GM18502 (cell line): Measurements from ENCODE around the gene HDAC7.

Experiments
- ATAC-seq: cut with Tn5 transposase; IDR thresholded peaks from one replicate; pipeline ENCODE4 v1.9.1; 2021; ENCODE audit warnings: mild to moderate bottlenecking; ENCODE audit not compliant: unreplicated experiment, poor library complexity

HDAC7 gene

GRCh38 chr12:47739297-47739696 lies 80.4 kb downstream of the HDAC7 start:
- ATAC-seq, result no peak

DNA sequence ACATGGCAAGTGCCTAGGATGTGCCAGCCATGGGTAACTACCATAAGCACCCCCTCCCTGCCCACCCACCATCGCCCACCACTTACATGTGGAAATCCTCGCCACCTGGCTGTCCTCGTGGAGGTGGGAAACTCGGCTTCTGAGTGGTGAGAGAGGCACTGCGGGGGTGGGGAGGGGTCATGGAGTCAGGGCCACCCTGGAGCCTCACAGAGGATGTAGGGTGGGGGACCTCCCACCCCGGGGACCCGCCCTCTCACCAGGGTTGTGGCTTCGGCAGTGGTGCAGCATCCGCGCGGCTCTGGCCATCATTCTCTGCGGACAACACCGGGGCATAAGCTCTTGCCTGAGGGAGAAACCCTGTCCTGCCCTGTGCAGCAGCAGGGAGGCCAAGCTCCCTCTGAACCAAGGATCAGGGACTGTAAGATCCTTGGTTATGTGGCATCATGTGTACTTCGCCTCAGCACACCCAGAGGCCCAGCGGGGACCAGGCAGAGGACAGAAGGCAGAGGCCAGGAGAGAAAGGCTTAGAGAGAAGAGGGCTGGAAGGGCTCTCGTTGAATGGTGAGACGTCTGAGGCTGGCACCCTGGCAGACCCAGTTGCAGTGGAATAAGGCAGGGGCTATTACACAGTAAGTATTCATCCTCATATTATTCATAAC lies 81.6 kb downstream of the HDAC7 start:
- ATAC-seq, result no peak

- no peak for ATAC-seq
These were observed 82.6 kb downstream of the HDAC7 start for GRCh38 chr12:47736877-47737676.

- no peak for ATAC-seq
These were observed 83.5 kb downstream of the HDAC7 start for GRCh38 chr12:47736216-47736615.

DNA sequence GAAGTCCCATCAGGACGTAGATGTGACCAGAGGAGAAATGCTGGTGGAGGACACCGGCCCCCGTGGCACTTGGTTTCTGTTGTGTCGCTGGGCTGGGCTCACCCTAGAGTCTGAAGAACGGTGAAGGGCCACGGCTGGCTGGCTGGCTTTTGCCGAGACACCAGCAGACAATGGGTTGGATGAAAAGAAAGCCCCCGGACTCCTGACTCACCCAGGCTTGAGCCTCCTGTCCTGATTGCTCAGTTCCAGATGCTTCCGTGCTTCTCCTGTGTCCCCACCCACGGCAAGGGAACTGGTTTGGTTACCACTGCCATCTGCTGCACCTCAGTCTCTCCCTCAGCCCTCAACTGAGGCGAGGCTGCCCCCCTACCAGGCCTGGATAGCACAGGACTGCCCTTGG lies 84.1 kb downstream of the HDAC7 start:
- ATAC-seq, result no peak

GRCh38 chr12:47734725-47735480 lies 84.8 kb downstream of the HDAC7 start:
- ATAC-seq, result no peak

- no peak for ATAC-seq
These were observed 86.6 kb downstream of the HDAC7 start for GRCh38 chr12:47733142-47733541.
